ENCODE measurements around the gene RYR3. TPM values are rescaled to one million over a fixed set of nuclear protein-coding genes. Genes with fewer than 3 reads are reported as not detected.
A peak's percentile ranks its signal among the peaks of the same experiment; 100 is the strongest.

RYR3 gene
- total RNA-seq, 1 donor from 2014 or later = under 0.01 TPM

DNA sequence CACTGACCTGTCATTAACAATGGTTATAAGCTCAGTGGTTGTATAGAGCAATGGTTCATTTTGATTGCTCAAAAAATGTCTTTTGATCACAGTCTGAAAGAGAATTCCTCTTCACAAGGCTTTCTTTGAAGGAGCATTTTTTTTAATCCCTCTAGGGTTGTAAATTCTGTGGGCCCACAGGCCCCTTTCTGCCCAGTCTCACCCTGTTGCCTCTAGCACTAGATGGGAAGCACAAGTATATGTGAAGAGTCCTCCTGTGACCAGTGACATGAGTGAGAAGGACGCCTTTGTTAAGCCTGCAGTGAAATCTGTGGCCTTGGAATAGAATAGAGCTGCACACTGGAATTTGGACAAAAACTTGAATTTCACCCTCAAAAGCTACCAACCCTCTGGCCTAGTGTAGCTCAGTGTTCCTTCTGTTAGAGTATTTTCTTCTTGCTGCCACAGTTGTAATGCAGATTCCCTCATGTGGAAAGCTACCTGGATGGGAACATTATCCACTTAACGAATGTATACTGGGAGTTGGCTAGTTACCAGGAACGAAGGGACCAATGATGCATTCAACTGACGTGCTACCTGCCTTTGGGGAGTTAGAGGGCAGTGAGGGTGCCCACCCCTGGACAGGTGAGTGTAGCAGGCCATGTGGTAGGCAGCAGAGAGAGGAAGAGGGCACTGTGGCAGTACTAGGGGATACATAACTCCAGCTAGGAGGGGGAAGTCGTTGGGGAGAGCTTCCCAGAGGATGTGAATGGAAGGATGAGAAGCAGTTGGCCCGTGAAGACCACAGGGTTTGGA is 28.3 kb upstream of the RYR3 start:
- TF ChIP-seq, protein P1, sequence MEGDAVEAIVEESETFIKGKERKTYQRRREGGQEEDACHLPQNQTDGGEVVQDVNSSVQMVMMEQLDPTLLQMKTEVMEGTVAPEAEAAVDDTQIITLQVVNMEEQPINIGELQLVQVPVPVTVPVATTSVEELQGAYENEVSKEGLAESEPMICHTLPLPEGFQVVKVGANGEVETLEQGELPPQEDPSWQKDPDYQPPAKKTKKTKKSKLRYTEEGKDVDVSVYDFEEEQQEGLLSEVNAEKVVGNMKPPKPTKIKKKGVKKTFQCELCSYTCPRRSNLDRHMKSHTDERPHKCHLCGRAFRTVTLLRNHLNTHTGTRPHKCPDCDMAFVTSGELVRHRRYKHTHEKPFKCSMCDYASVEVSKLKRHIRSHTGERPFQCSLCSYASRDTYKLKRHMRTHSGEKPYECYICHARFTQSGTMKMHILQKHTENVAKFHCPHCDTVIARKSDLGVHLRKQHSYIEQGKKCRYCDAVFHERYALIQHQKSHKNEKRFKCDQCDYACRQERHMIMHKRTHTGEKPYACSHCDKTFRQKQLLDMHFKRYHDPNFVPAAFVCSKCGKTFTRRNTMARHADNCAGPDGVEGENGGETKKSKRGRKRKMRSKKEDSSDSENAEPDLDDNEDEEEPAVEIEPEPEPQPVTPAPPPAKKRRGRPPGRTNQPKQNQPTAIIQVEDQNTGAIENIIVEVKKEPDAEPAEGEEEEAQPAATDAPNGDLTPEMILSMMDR (IDR thresholded peaks at IDR 0.05; ENCODE audit: insufficient read depth, low read length, severe bottlenecking) = no peak
- Histone ChIP-seq H3K4me3 (ENCODE audit: low read depth, low read length) (no peak overlapping the region), H3K36me3 (ENCODE audit: control insufficient read depth, insufficient read depth, low read length) (no peaks in the 10 kb centered on the region), H3K27me3 (ENCODE audit: control insufficient read depth, insufficient read depth, low read length) (no peaks in the 10 kb centered on the region)
- FAIRE-seq (no peak), DNase-seq (ENCODE audit: low read depth) (no peak)

DNA sequence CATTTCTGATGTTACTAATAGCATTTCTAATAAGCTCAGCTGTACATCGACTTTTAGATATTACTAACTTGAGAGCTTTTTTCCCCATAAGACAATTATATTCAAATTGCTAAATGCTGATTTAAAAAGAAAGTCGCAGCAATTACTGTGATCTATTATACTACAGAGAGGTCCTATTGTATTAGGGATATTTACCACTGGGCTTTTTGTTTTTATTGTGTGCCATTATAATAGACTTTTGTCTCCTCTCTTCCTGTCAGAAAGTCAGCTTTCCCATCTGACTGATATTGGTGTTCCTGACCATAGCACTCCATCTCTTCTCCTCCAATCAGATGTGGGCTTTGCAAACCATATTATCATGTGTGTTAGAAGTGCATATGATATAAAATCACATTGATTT is 27.2 kb upstream of the RYR3 start:
- DNase-seq (ENCODE audit: low read depth) (no peak), FAIRE-seq (no peak)
- TF ChIP-seq, protein P1 (IDR thresholded peaks at IDR 0.05; ENCODE audit: insufficient read depth, low read length, severe bottlenecking) = no peak
- Histone ChIP-seq H3K36me3 (ENCODE audit: control insufficient read depth, insufficient read depth, low read length) (no peaks in the 10 kb centered on the region), H3K27me3 (ENCODE audit: control insufficient read depth, insufficient read depth, low read length) (no peaks in the 10 kb centered on the region), H3K4me3 (ENCODE audit: low read depth, low read length) (no peak overlapping the region)

DNA sequence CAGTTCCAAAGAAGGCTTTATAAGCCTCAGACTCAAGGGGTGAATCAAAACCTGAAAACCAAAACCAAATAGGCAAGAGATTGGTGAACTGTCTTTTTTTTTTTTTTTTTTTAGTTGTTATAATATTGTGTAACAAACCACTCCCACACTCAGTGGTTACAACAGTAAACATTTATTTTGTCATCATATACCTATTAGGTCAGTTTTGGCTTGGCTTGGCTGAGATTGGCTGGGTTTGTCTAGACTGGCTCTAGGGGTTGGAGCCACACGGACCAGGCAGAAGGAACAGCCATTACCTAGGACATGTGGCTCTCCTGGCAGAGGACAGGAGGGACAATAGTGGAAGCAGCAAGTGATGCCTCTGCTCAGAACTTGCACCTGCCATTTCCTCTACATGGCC is 26.4 kb upstream of the RYR3 start:
- peak; percentile 69 for DNase-seq (ENCODE audit: low read depth)
- Histone ChIP-seq H3K4me3 (ENCODE audit: low read depth, low read length) (no peak overlapping the region), H3K36me3 (ENCODE audit: control insufficient read depth, insufficient read depth, low read length) (no peaks in the 10 kb centered on the region), H3K27me3 (ENCODE audit: control insufficient read depth, insufficient read depth, low read length) (no peaks in the 10 kb centered on the region)
- TF ChIP-seq, protein P1 (IDR thresholded peaks at IDR 0.05; ENCODE audit: insufficient read depth, low read length, severe bottlenecking) = no peak
- peak; percentile 23 for FAIRE-seq

DNA sequence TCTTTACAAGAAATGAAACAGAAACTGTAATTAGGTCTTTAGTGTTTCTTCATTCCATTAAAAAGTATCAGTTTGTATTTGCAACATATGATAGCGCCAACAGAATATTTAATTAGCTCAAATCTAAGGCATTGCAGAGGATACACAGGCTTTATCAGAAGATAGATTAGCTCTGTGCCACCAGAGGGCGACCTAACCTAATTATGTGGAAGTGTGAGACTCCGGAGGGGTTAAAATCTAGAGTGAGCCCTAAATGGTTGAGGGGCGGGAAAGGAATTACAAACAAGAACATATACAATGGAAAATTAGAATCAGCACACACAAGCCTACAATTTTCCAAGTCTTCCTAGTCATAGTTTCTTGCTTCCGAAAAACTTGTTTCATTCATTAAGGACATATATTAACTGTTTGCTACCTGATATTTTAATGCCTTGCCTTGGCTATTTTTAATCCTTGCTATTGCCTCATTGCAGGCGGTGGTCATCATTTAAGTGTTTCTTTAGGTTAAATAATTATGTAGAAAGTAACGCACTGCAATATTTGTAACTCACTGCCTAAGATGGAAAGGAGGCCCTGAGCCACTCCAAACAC is 18.0 kb upstream of the RYR3 start:
- peak; percentile 62 for DNase-seq (ENCODE audit: low read depth)
- no peak for FAIRE-seq
- H3K4me3 ChIP-seq (ENCODE audit: low read depth, low read length) = no peak overlapping the region
- TF ChIP-seq, protein P1 (IDR thresholded peaks at IDR 0.05; ENCODE audit: insufficient read depth, low read length, severe bottlenecking) = peak; percentile 63
- no peaks in the 10 kb centered on the region for H3K27me3 ChIP-seq (ENCODE audit: control insufficient read depth, insufficient read depth, low read length)
- no peaks in the 10 kb centered on the region for H3K36me3 ChIP-seq (ENCODE audit: control insufficient read depth, insufficient read depth, low read length)

DNA sequence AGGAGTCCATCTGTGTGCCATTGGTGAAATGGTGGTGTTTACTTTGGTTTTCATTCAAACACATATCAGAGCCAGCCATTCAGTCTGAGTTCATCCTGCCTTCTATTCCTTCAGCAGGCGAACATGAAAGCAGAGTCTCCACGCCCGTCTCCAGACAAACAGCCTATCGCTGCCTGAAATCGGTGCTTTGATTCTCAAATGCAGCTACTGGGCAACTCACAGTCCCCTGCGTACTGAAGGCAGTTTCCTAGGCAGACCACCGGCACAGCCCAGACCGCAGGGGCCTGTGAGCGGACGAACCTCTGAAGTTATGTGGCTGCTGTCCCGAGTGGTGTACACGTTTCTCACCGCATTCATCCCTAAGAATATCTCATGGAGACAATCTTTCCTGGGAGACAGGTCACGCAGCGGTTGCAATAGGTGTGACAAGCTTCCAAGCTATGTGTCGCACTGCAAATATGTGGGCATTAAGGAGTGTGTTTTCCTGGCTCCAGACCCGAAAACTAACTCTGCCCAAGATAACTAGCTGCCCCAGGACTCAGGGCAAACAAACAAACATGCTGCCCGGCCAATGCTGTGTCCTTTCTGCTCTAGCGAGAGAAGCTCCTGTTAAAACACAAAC is 16.9 kb upstream of the RYR3 start:
- no peaks in the 10 kb centered on the region for H3K27me3 ChIP-seq (ENCODE audit: control insufficient read depth, insufficient read depth, low read length)
- FAIRE-seq (no peak), DNase-seq (ENCODE audit: low read depth) (peak; percentile 37)
- H3K4me3 ChIP-seq (ENCODE audit: low read depth, low read length) = no peak overlapping the region
- H3K36me3 ChIP-seq (ENCODE audit: control insufficient read depth, insufficient read depth, low read length) = no peaks in the 10 kb centered on the region
- TF ChIP-seq, protein P1 (IDR thresholded peaks at IDR 0.05; ENCODE audit: insufficient read depth, low read length, severe bottlenecking) = no peak
